H9 (cell line): Measurements from ENCODE around the gene KSR1. TPM values are rescaled to one million over a fixed set of nuclear protein-coding genes. Genes with fewer than 3 reads are reported as not detected.

ENCODE experiments used
- DNase-seq: peaks from one replicate; pipeline ENCODE4 v3.0.0-alpha.2; 2017
- H2AFZ ChIP-seq: one replicate; pipeline ENCODE4 v1.6.1; 2013; ENCODE audit warnings: mild to moderate bottlenecking, low read length, control low read depth, moderate library complexity
- H2AK5ac ChIP-seq: 2 replicates; pipeline ENCODE4 v1.6.1; 2013; ENCODE audit warnings: low read length, control low read depth, mixed read lengths; ENCODE audit not compliant: insufficient read length
- H2BK120ac ChIP-seq: one replicate; pipeline ENCODE4 v1.6.1; 2013; ENCODE audit warnings: low read depth, mild to moderate bottlenecking, low read length, control low read depth, inconsistent platforms; ENCODE audit not compliant: poor library complexity, severe bottlenecking
- H2BK12ac ChIP-seq: 2 replicates; pipeline ENCODE4 v1.6.1; 2013; ENCODE audit warnings: low read length, control low read depth, mixed read lengths, low read depth; ENCODE audit not compliant: insufficient read length
- H2BK15ac ChIP-seq: 2 replicates; pipeline ENCODE4 v1.6.1; 2013; ENCODE audit warnings: low read depth, low read length, control low read depth
- H2BK20ac ChIP-seq: one replicate; pipeline ENCODE4 v1.6.1; 2013; ENCODE audit warnings: low read depth, mild to moderate bottlenecking, low read length, control low read depth, inconsistent platforms; ENCODE audit not compliant: poor library complexity, severe bottlenecking
- H2BK5ac ChIP-seq: 2 replicates; pipeline ENCODE4 v1.6.1; 2013; ENCODE audit warnings: low read length, control low read depth, mixed read lengths; ENCODE audit not compliant: insufficient read length
- H3K14ac ChIP-seq: 2 replicates; pipeline ENCODE4 v1.6.1; 2013; ENCODE audit warnings: low read length, control low read depth; ENCODE audit not compliant: insufficient read depth
- H3K18ac ChIP-seq: 2 replicates; pipeline ENCODE4 v1.6.1; 2013; ENCODE audit warnings: low read depth, mild to moderate bottlenecking, mixed read lengths, low read length, control low read depth; ENCODE audit not compliant: insufficient read length
- H3K23ac ChIP-seq: 2 replicates; pipeline ENCODE4 v1.6.1; 2013; ENCODE audit warnings: low read length, control low read depth, mixed read lengths, low read depth; ENCODE audit not compliant: insufficient read length
- H3K23me2 ChIP-seq: 2 replicates; pipeline ENCODE4 v1.6.1; 2013; ENCODE audit warnings: low read depth, mild to moderate bottlenecking, mixed read lengths, low read length, control low read depth; ENCODE audit not compliant: insufficient read length, poor library complexity, severe bottlenecking
- H3K27ac ChIP-seq: 2 replicates; pipeline ENCODE4 v1.5.1; 2013; ENCODE audit warnings: low read length, control low read depth, mixed read lengths, low read depth; ENCODE audit not compliant: insufficient read length
- H3K27me3 ChIP-seq: 2 replicates; pipeline ENCODE4 v1.6.1; 2013; ENCODE audit warnings: low read length, control low read depth, inconsistent platforms; ENCODE audit not compliant: insufficient read depth
- H3K4ac ChIP-seq: 2 replicates; pipeline ENCODE4 v1.6.1; 2013; ENCODE audit warnings: low read depth, mild to moderate bottlenecking, control low read depth, inconsistent platforms, low read length, moderate library complexity
- H3K4me1 ChIP-seq: 2 replicates; pipeline ENCODE4 v1.6.1; 2013; ENCODE audit warnings: low read length, control low read depth, inconsistent platforms; ENCODE audit not compliant: insufficient read depth
- H3K4me2 ChIP-seq: 2 replicates; pipeline ENCODE4 v1.6.1; 2013; ENCODE audit warnings: low read length, control low read depth, mixed read lengths; ENCODE audit not compliant: insufficient read length, insufficient read depth
- H3K56ac ChIP-seq: 2 replicates; pipeline ENCODE4 v1.6.1; 2013; ENCODE audit warnings: low read depth, mild to moderate bottlenecking, mixed read lengths, low read length, control low read depth; ENCODE audit not compliant: insufficient read length
- H3K79me1 ChIP-seq: 2 replicates; pipeline ENCODE4 v1.6.1; 2013; ENCODE audit warnings: low read depth, mild to moderate bottlenecking, moderate library complexity, low read length, control low read depth, inconsistent platforms; ENCODE audit not compliant: insufficient read depth, poor library complexity, severe bottlenecking
- H3K79me2 ChIP-seq: 2 replicates; pipeline ENCODE4 v1.6.1; 2013; ENCODE audit warnings: low read length, control low read depth, inconsistent platforms; ENCODE audit not compliant: insufficient read depth
- H3K9ac ChIP-seq: 2 replicates; pipeline ENCODE4 v1.6.1; 2013; ENCODE audit warnings: low read length, control low read depth, mixed read lengths; ENCODE audit not compliant: insufficient read length; ENCODE audit errors: extremely low read depth
- H3K9me3 ChIP-seq: one replicate; pipeline ENCODE4 v1.6.1; 2013; ENCODE audit warnings: low read depth, low read length, inconsistent platforms; ENCODE audit not compliant: control insufficient read depth
- H3T11ph ChIP-seq: one replicate; pipeline ENCODE4 v1.6.1; 2013; ENCODE audit warnings: mild to moderate bottlenecking, low read length, control low read depth, inconsistent platforms
- H4K20me1 ChIP-seq: one replicate; pipeline ENCODE4 v1.6.1; 2013; ENCODE audit not compliant: control insufficient read depth, insufficient read length, insufficient read depth
- H4K5ac ChIP-seq: 2 replicates; pipeline ENCODE4 v1.6.1; 2013; ENCODE audit warnings: low read depth, mild to moderate bottlenecking, mixed read lengths, low read length, control low read depth; ENCODE audit not compliant: insufficient read length
- H4K8ac ChIP-seq: replicated peaks from 2 replicates; pipeline ENCODE4 v1.6.1; 2013; ENCODE audit warnings: low read length, control low read depth, mixed read lengths, low read depth; ENCODE audit not compliant: insufficient read length
- H4K91ac ChIP-seq: 2 replicates; pipeline ENCODE4 v1.6.1; 2013; ENCODE audit warnings: low read depth, mild to moderate bottlenecking, moderate library complexity, mixed read lengths, low read length, control low read depth; ENCODE audit not compliant: insufficient read length
- H3K27ac Mint-ChIP-seq, 3 experiments: 2 replicates in 2 of 3; 3 replicates in 1 of 3; pipeline ENCODE4 v1.8.0; 2020 to 2021; ENCODE audit warnings: mixed read lengths in 3 of 3, mild to moderate bottlenecking in 1 of 3, moderate library complexity in 1 of 3
- H3K27me3 Mint-ChIP-seq: 2 replicates; pipeline ENCODE4 v1.8.0; 2021; ENCODE audit warnings: low read depth, mild to moderate bottlenecking, moderate library complexity, mixed read lengths
- H3K36me3 Mint-ChIP-seq, 3 experiments: 2 replicates in 2 of 3; 3 replicates in 1 of 3; pipeline ENCODE4 v1.8.0; 2020 to 2021; ENCODE audit warnings: low read depth in 3 of 3, mixed read lengths in 3 of 3; ENCODE audit not compliant: insufficient read depth in 1 of 3
- H3K4me1 Mint-ChIP-seq, 2 experiments: 2 replicates each; pipeline ENCODE4 v1.8.0; 2020; ENCODE audit warnings: mixed read lengths in 2 of 2
- H3K4me3 Mint-ChIP-seq, 2 experiments: 2 replicates in 1 of 2; 3 replicates in 1 of 2; pipeline ENCODE4 v1.8.0; 2020 to 2021; ENCODE audit warnings: mild to moderate bottlenecking in 2 of 2, mixed read lengths in 2 of 2, moderate library complexity in 1 of 2
- H3K9me3 Mint-ChIP-seq, 2 experiments: 2 replicates in 1 of 2; 3 replicates in 1 of 2; pipeline ENCODE4 v1.8.0; 2020; ENCODE audit warnings: mild to moderate bottlenecking in 2 of 2, mixed read lengths in 2 of 2, moderate library complexity in 1 of 2
- CTCF ChIP-seq: fragments of 200-600 bp; sonication (generic); conservative IDR thresholded peaks from 3 replicates; pipeline ENCODE4 v1.8.0; 2021; ENCODE audit warnings: antibody characterized with exemption, mild to moderate bottlenecking
- WGBS: extraction: QIAGEN DNeasy Blood & Tissue Kit; methylation state at CpG from one replicate; pipeline ENCODE4 v1.1.7; 2013; ENCODE audit warnings: missing lambda C conversion rate, low lambda C conversion rate, mixed read lengths; ENCODE audit not compliant: insufficient read length; ENCODE audit errors: extremely low coverage; 5-methylcytosine and 5-hydroxymethylcytosine counted together
- total RNA-seq: library from RNA; stranded (reverse); gene quantifications from 2 replicates; pipeline ENCODE4 v1.2.1, GENCODE V29; 2021

KSR1 gene
- total RNA-seq, 1 experiment from 2014 or later: 44.9 TPM

GRCh38 chr17:27620721-27621120 lies 164.5 kb downstream of the KSR1 start:
- H3K4me2 ChIP-seq: no peak overlapping the region
- H3K27ac Mint-ChIP-seq: peak overlapping the region in 1 of 3 experiments; percentile 59; a peak in 1 of 7 replicates
- no peak overlapping the region for H3T11ph ChIP-seq
- no peaks in the 10 kb centered on the region for H3K79me2 ChIP-seq
- no peak for DNase-seq
- no peaks in the 10 kb centered on the region for H3K9me3 Mint-ChIP-seq
- H3K18ac ChIP-seq: no peak overlapping the region
- WGBS: no CpG with 5 or more reads among the region's 9 CpGs
- no peak overlapping the region for H3K4ac ChIP-seq
- H3K56ac ChIP-seq: no peak overlapping the region
- no peak overlapping the region for H2BK20ac ChIP-seq
- H4K5ac ChIP-seq: no peak overlapping the region
- no peaks in the 10 kb centered on the region for H3K9me3 ChIP-seq
- no peak overlapping the region for H4K8ac ChIP-seq
- H3K23ac ChIP-seq: no peak overlapping the region
- H2BK120ac ChIP-seq: no peak overlapping the region
- H3K4me1 ChIP-seq: no peaks in the 10 kb centered on the region
- no peaks in the 10 kb centered on the region for H3K27me3 ChIP-seq
- H2BK5ac ChIP-seq: no peak overlapping the region
- H2BK12ac ChIP-seq: no peak overlapping the region
- no peak overlapping the region for H3K4me3 Mint-ChIP-seq
- H3K14ac ChIP-seq: no peak overlapping the region
- no peaks in the 10 kb centered on the region for H3K27me3 Mint-ChIP-seq
- H2AK5ac ChIP-seq: no peak overlapping the region
- H3K79me1 ChIP-seq: no peaks in the 10 kb centered on the region
- no peak overlapping the region for H3K9ac ChIP-seq
- no peaks in the 10 kb centered on the region for H3K23me2 ChIP-seq
- no peak overlapping the region for H4K91ac ChIP-seq
- H2BK15ac ChIP-seq: no peak overlapping the region
- H3K36me3 Mint-ChIP-seq: peaks cover 6 to 58% (median 44%) of the 10 kb centered on the region in 3 experiments; a peak in 6 of 7 replicates
- H2AFZ ChIP-seq: no peak overlapping the region
- no peaks in the 10 kb centered on the region for H3K4me1 Mint-ChIP-seq
- TF ChIP-seq CTCF: no peak
- H4K20me1 ChIP-seq: no peaks in the 10 kb centered on the region
- H3K27ac ChIP-seq: no peak overlapping the region
